SK-N-MC (cell line): ENCODE data around the gene CELF2.

Source experiments
- EZH2 ChIP-seq: fragments of 200-600 bp; sonication (generic); IDR thresholded peaks from one replicate; pipeline ENCODE4 v1.6.1; 2017; ENCODE audit warnings: antibody characterized with exemption
- POLR2AphosphoS5 ChIP-seq: IDR thresholded peaks from 2 replicates; pipeline ENCODE4 v1.6.1; 2012; ENCODE audit warnings: mild to moderate bottlenecking, low read depth, low read length, borderline replicate concordance

DNA sequence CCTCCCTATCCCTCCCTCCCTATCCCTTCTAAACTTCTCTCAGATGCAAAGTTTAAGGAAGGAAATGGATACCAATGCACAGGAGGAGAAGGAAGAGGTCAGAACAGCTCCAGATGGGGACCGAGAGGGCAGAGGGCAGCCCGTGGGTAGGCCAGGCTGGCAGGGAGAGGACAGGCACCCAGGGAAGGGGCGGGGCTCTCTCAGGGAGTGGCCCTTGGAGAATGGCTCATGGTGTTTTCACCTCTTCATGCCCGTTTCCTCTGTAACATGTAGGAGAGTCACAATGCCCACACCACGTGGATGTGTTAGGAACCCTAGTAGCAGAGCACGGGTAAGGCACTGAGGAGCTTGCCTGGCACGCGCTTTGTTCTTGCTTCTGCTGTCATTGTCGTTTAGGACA lies 264.5 kb downstream of the CELF2 start:
- TF ChIP-seq POLR2AphosphoS5 (no peak), EZH2 (no peak)
